Esophagus muscularis mucosa (tissue), 4 donors: ENCODE data around the gene DNAI7. TPM values are rescaled to one million over a fixed set of nuclear protein-coding genes. Genes with fewer than 3 reads are reported as not detected.

ENCODE experiments used
- DNase-seq: peaks from one replicate; pipeline ENCODE4 v3.0.0-alpha.2; 2017; ENCODE audit errors: extremely low spot score
- H3K27ac ChIP-seq, 4 donors: fragments of 200-600 bp; sonication (generic); replicated peaks in 1 of 4; 1 replicate in 3 of 4; 2 replicates in 1 of 4; pipeline ENCODE4 v1.5.1; 2016 to 2019; ENCODE audit warnings: mild to moderate bottlenecking in 1 of 4
- H3K27me3 ChIP-seq, 4 donors: fragments of 200-600 bp; sonication (generic); one replicate each; pipeline versions ENCODE4 v1.5.1 to v1.6.0; 2016 to 2019
- H3K36me3 ChIP-seq, 4 donors: fragments of 200-600 bp; sonication (generic); one replicate each; pipeline ENCODE4 v1.5.1; 2016 to 2019
- H3K4me1 ChIP-seq, 4 donors: fragments of 200-600 bp; sonication (generic); one replicate each; pipeline ENCODE4 v1.5.1; 2016 to 2019
- H3K4me3 ChIP-seq, 4 donors: fragments of 200-600 bp; sonication (generic); 1 replicate in 2 of 4; 2 replicates in 2 of 4; pipeline ENCODE4 v1.5.1; 2016 to 2019; ENCODE audit warnings: mild to moderate bottlenecking in 4 of 4, moderate library complexity in 1 of 4
- H3K9me3 ChIP-seq, 4 donors: fragments of 200-600 bp; sonication (generic); 1 replicate in 3 of 4; 2 replicates in 1 of 4; pipeline ENCODE4 v1.5.1; 2016 to 2019
- EP300 ChIP-seq: sonication (generic); formaldehyde crosslinking; IDR thresholded peaks from one replicate; pipeline ENCODE4 v1.6.1; 2017; ENCODE audit warnings: antibody characterized with exemption
- POLR2A ChIP-seq: fragments of 450-650 bp; IDR thresholded peaks from one replicate; pipeline ENCODE4 v1.6.1; 2017; ENCODE audit warnings: antibody characterized with exemption, moderate library complexity, mild to moderate bottlenecking, low read depth
- POLR2AphosphoS5 ChIP-seq, 2 donors: sonication (generic); formaldehyde crosslinking; IDR thresholded peaks; one replicate each; pipeline ENCODE4 v1.6.1; 2017; ENCODE audit warnings: antibody characterized with exemption in 2 of 2
- WGBS: methylation state at CpG from one replicate; pipeline ENCODE4 v1.1.5; 2018; 5-methylcytosine and 5-hydroxymethylcytosine counted together
- intact Hi-C: fragments of 100-400 bp; cut with DNase I; formaldehyde crosslinking; loops from one replicate; pipeline ENCODE4 v1.15.1; 2023
- total RNA-seq, 4 donors: library from RNA; depleted of rRNA; stranded (reverse); fragments of >200 nt; gene quantifications; one replicate each; pipeline versions ENCODE4 v1.1.0 to v1.2.1, GENCODE V29; 2016
- TF ChIP-seq, protein P1 (sequence below), 3 experiments: fragments of 200-600 bp in 2 of 3; fragments of 450-650 bp in 1 of 3; sonication (generic) in 2 of 3; IDR thresholded peaks; one replicate each; pipeline ENCODE4 v1.5.1; 2017 to 2019; ENCODE audit warnings: antibody characterized with exemption in 3 of 3, mild to moderate bottlenecking in 2 of 3, moderate library complexity in 1 of 3

Gene DNAI7
- total RNA-seq, 4 donors from 2014 or later: 0.26 to 1.3 (median 0.40) TPM; not detected in 1

GRCh38 chr12:25151476-25151875, 43.5 kb downstream of the DNAI7 start:
- peak; percentile 48 to 69 for TF ChIP-seq POLR2AphosphoS5 (IDR thresholded peaks at IDR 0.05)
- no peak for TF ChIP-seq EP300
- TF ChIP-seq POLR2A: no peak
- TF ChIP-seq, protein P1, sequence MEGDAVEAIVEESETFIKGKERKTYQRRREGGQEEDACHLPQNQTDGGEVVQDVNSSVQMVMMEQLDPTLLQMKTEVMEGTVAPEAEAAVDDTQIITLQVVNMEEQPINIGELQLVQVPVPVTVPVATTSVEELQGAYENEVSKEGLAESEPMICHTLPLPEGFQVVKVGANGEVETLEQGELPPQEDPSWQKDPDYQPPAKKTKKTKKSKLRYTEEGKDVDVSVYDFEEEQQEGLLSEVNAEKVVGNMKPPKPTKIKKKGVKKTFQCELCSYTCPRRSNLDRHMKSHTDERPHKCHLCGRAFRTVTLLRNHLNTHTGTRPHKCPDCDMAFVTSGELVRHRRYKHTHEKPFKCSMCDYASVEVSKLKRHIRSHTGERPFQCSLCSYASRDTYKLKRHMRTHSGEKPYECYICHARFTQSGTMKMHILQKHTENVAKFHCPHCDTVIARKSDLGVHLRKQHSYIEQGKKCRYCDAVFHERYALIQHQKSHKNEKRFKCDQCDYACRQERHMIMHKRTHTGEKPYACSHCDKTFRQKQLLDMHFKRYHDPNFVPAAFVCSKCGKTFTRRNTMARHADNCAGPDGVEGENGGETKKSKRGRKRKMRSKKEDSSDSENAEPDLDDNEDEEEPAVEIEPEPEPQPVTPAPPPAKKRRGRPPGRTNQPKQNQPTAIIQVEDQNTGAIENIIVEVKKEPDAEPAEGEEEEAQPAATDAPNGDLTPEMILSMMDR (IDR thresholded peaks at IDR 0.05): peak in 1 of 3 experiments; percentile 11
- Histone ChIP-seq H3K4me1 (peaks cover 0 to 18% (median 5%) of the 10 kb centered on the region in 4 donors), H3K36me3 (no peaks in the 10 kb centered on the region), H3K27me3 (no peaks in the 10 kb centered on the region), H3K9me3 (no peaks in the 10 kb centered on the region), H3K4me3 (no peak overlapping the region), H3K27ac (peak overlapping the region in 3 of 4 donors; percentile 36 to 61 (median 59))
- intact Hi-C loops: no loop called here
- DNase-seq: no peak
- WGBS: 22% methylated on average over 5 of the region's 5 CpGs

GRCh38 chr12:25146686-25147085, 48.3 kb downstream of the DNAI7 start:
- H3K27me3 ChIP-seq: no peaks in the 10 kb centered on the region
- H3K4me1 ChIP-seq: peaks cover 0 to 6% (median 2%) of the 10 kb centered on the region in 4 donors
- H3K9me3 ChIP-seq: no peaks in the 10 kb centered on the region
- no peak overlapping the region for H3K4me3 ChIP-seq
- intact Hi-C loops: no loop called here
- TF ChIP-seq, protein P1 (IDR thresholded peaks at IDR 0.05): no peak
- no peaks in the 10 kb centered on the region for H3K36me3 ChIP-seq
- DNase-seq: no peak
- WGBS: 100% methylated on average over 1 of the region's 1 CpG
- H3K27ac ChIP-seq: no peak overlapping the region

DNA sequence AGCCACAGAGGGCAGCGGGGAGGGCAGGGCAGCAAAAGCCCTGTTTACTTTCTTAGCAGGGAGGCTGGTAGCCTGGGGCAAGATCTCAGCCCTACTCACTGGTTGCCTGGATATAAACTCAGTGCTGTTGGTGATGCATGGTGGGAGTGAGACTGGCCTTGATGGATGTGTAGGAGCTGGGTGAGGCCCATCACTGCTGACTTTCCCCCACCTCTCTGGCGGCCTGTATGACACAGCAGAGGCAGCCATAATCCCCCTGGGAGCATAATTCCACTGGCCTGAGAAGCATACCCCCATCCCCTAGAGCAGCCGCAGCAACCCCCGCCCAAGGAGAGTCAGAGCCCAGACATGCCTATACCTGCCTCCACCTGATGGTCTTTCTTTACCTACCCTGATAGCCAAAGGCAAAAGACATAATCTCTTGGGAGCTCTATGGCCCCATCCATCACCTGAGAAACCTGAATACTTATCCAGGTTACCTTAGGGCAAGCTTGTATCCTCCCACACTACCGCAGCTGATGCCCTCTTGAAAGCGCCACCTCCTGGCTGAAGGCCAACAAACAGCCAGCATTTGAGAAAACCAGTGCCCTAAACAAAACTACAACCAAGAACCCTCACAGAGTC, 59.3 kb downstream of the DNAI7 start:
- no peaks in the 10 kb centered on the region for H3K4me1 ChIP-seq
- H3K9me3 ChIP-seq: peaks cover 0 to 7% (median 6%) of the 10 kb centered on the region in 4 donors
- intact Hi-C loops: loop anchor here (10.0 kb wide), 1 partner anchor 1931 kb away; no protein-coding TSS in a partner anchor
- no peak overlapping the region for H3K27ac ChIP-seq
- H3K36me3 ChIP-seq: no peaks in the 10 kb centered on the region
- no peaks in the 10 kb centered on the region for H3K27me3 ChIP-seq
- no peak for TF ChIP-seq POLR2AphosphoS5 (IDR thresholded peaks at IDR 0.05)
- TF ChIP-seq, protein P1 (IDR thresholded peaks at IDR 0.05): no peak
- TF ChIP-seq EP300: no peak
- no peak for TF ChIP-seq POLR2A
- DNase-seq: no peak
- no peak overlapping the region for H3K4me3 ChIP-seq
- WGBS: 85% methylated on average over 5 of the region's 6 CpGs

- WGBS: 87% methylated on average over 2 of the region's 2 CpGs
- intact Hi-C loops: loop anchor here (10.0 kb wide), 1 partner anchor 1926 kb away; no protein-coding TSS in a partner anchor
- H3K27me3 ChIP-seq: no peaks in the 10 kb centered on the region
- no peaks in the 10 kb centered on the region for H3K36me3 ChIP-seq
- no peak for DNase-seq
- H3K4me3 ChIP-seq: no peak overlapping the region
- H3K27ac ChIP-seq: no peak overlapping the region
- no peaks in the 10 kb centered on the region for H3K4me1 ChIP-seq
- no peaks in the 10 kb centered on the region for H3K9me3 ChIP-seq
- TF ChIP-seq EP300 (no peak), POLR2AphosphoS5 (IDR thresholded peaks at IDR 0.05) (no peak)
- TF ChIP-seq, protein P1 (IDR thresholded peaks at IDR 0.05): no peak
Measured at GRCh38 chr12:25131270-25131669, 63.7 kb downstream of the DNAI7 start.

DNA sequence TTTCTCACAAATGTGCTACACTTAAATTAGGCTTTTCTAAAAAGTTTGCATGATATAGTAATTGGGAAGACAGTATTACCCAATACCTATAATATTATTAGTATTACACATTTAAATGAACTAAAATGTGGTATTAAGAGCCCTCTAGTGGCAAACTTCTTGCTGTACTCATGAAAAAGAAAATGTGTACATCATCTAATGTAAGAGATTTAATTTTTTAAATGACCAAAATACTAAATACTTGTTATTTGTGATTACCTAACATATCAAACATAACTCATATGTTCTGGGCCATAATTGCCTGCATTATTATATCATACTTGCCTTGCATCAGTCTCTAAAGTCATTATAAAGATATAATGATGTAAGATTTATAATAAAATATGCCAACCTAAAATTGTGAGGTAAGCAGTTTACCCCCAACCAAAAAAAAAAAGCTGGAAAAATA, 64.2 kb downstream of the DNAI7 start:
- DNase-seq: no peak
- H3K4me1 ChIP-seq: no peaks in the 10 kb centered on the region
- H3K27ac ChIP-seq: no peak overlapping the region
- intact Hi-C loops: loop anchor here (10.0 kb wide), 1 partner anchor 1926 kb away; no protein-coding TSS in a partner anchor
- H3K27me3 ChIP-seq: no peaks in the 10 kb centered on the region
- H3K36me3 ChIP-seq: no peaks in the 10 kb centered on the region
- TF ChIP-seq, protein P1 (IDR thresholded peaks at IDR 0.05): peak; percentile 54 to 66 (median 58)
- TF ChIP-seq POLR2AphosphoS5 (IDR thresholded peaks at IDR 0.05): no peak
- H3K4me3 ChIP-seq: no peak overlapping the region
- H3K9me3 ChIP-seq: no peaks in the 10 kb centered on the region
